Activated gamma-delta T cell (primary cell): ENCODE measurements around the gene GAP43.

Experiments used
- DNase-seq: peaks from one replicate; lab custom pipeline; 2025; lab: John Stamatoyannopoulos, UW

GAP43 gene

GRCh38 chr3:115662356-115662755, 39.0 kb downstream of the GAP43 start:
- no peak for DNase-seq

- DNase-seq = no peak
Observed at GRCh38 chr3:115663414-115663813, 40.1 kb downstream of the GAP43 start.

GRCh38 chr3:115666081-115666480, 42.8 kb downstream of the GAP43 start:
- DNase-seq = no peak

GRCh38 chr3:115666920-115667737, 43.8 kb downstream of the GAP43 start:
- DNase-seq = no peak

GRCh38 chr3:115667738-115668065, 44.4 kb downstream of the GAP43 start:
- DNase-seq = no peak

- DNase-seq = no peak
Observed at GRCh38 chr3:115670911-115671310, 47.6 kb downstream of the GAP43 start.

- no peak for DNase-seq
Observed at GRCh38 chr3:115671761-115672455, 48.6 kb downstream of the GAP43 start.

GRCh38 chr3:115673881-115674280, 50.6 kb downstream of the GAP43 start:
- no peak for DNase-seq

GRCh38 chr3:115676336-115676735, 53.0 kb downstream of the GAP43 start:
- no peak for DNase-seq

- no peak for DNase-seq
Observed at GRCh38 chr3:115680803-115681345, 57.6 kb downstream of the GAP43 start.

GRCh38 chr3:115681736-115682135, 58.4 kb downstream of the GAP43 start:
- DNase-seq = no peak

- no peak for DNase-seq
Observed at GRCh38 chr3:115683305-115683704, 60.0 kb downstream of the GAP43 start.

- DNase-seq = no peak
Observed at GRCh38 chr3:115683773-115684172, 60.5 kb downstream of the GAP43 start.

- DNase-seq = no peak
Observed at GRCh38 chr3:115685097-115685496, 61.8 kb downstream of the GAP43 start.

- no peak for DNase-seq
Observed at GRCh38 chr3:115687721-115688120, 64.4 kb downstream of the GAP43 start.

GRCh38 chr3:115688418-115688817, 65.1 kb downstream of the GAP43 start:
- no peak for DNase-seq

- DNase-seq = no peak
Observed at GRCh38 chr3:115689928-115690327, 66.6 kb downstream of the GAP43 start.

- DNase-seq = no peak
Observed at GRCh38 chr3:115691964-115692363, 68.7 kb downstream of the GAP43 start.

- DNase-seq = no peak
Observed at GRCh38 chr3:115692887-115693524, 69.7 kb downstream of the GAP43 start.

- DNase-seq = no peak
Observed at GRCh38 chr3:115693868-115694267, 70.6 kb downstream of the GAP43 start.

- DNase-seq = no peak
Observed at GRCh38 chr3:115695090-115695489, 71.8 kb downstream of the GAP43 start.

GRCh38 chr3:115697263-115698053, 74.1 kb downstream of the GAP43 start:
- no peak for DNase-seq
